Stimulated activated CD4-positive, alpha-beta T cell treated with anti-CD3 and anti-CD28 coated beads, Interleukin-15, amount 100 ng/mL, for 48 hours (primary cell): ENCODE results near the gene ADPRH.

Source experiments
- DNase-seq, 2 donors: peaks; one replicate each; pipeline ENCODE4 v3.0.0-alpha.2; 2020; ENCODE audit warnings: low read depth in 2 of 2

Gene ADPRH

DNA sequence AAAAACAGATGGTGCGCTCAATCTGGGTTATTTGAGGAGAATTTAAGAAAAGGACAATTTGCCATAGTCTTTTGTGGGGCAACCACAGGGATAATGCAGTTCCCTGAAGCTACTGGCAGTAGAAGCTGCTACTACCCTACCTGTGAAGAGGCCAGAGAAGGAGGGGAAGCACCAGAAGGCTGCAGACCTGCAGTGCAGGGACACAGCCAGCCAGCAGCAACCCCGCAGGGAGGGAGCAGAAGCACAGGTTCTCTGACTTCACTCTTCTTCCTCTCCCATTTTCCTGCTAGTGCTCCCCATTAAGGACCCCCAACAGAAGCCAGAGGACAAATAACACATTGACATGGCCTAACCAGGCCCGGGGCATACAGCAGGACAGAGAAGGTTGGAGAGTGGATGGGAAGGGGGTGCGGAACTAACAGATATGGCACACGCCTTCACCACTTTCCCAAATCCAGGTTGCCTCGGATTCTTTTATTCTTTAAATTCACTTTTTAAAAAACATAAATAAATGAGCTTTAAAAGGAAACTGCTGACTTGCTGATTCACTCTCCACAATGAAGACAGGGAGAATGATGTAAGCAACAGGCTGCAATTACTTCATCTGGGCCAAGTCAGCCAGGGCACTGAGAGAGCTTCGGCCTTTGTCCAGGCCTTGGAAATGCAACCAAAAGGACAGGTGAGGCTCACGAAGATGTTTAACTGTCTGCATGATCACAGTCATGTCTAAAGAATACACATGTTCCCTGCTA is 51.0 kb downstream of the ADPRH start:
- DNase-seq = no peak

DNA sequence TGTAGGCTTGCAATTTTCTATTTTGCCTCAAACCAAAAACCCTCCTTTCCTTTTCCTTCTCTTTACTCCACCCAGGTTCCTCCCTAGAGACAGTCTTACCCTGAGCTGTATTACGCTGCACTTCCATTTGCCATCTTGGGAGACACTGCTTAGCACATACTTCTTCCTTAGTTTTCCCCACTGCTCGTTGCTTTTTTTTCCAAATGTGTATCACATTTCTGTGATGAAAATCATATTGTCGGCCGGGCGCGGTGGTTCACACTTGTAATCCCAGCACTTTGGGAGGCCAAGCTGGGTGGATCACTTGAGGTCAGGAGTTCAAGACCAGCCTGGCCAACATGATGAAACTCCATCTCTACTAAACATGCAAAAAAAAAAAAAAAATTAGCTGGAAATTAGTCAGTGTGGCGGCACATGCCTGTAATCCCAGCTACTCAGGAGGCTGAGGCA is 51.6 kb downstream of the ADPRH start:
- no peak for DNase-seq

DNA sequence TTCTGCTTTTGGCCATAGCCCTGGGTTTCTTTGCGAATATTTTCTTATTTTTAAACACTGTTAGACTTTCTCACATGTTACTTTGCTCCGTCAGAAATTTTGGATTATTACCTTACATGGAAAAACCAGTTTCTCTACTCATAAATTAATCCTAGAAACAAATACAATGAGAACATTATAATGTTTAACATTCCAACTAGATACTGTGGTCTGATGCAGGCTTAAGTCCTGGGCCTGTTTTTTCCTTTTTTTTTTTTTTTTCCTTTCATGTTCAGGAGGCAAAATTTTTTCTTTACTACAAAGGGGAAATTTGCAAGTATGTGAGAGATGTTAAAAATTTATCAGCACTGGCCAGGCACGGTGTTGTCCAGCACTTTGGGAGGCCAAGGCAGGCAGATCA is 52.2 kb downstream of the ADPRH start:
- no peak for DNase-seq

DNA sequence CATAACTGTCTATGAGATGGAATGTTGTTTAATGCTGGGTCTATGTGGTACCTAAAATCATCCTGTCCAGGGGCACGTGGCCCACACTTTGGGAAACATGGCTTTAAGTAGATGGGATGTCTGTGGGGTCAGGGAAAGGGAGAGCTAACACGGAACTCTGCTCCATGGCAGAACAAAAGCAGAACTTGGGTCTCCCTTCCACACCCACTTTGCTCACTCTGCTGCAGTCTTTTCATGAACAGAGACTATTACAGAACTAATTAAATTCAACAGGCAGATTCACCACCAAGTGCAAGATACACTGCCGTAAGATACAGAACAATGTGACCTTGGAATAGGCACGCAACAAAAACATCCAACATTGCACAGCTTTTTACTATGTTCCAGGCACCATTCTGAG is 52.9 kb downstream of the ADPRH start:
- no peak for DNase-seq

DNA sequence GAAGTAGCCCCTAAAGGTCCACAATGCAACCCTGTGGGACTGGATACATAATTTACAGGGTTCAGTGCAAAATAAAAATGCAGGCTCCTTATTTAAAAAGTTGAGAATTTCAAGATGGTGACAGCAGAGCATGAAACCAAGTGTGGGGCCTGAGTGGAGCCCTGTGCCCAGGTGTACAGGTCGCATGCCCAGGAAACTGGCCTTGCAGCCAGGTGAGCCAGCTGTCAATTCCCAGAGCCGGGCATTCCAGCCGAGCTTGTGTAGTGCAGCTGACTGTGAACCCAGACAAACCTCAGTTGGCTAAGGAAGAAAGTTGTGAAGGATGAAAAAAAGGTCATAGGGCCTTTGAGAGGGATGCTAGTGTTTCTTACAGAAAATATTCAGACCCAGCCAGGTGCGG is 53.5 kb downstream of the ADPRH start:
- no peak for DNase-seq

DNA sequence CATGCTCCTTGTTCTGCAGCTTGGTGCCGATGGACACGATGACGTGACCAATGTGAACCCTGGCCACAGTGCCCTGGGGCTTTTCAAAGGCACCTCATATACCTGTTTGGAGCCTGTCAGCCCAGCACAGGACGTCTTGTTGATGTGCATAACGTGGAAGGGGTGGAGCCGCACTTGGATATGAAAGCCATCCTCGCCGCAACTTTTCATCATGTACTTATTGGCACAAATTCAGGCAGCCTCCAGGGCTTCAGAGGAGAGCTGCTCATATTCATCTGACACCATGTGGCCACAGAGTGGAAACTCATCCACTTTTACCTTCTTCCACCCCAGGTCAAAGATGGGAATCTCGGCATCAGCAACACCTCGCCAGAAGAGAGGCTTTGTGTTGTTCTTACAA is 56.4 kb downstream of the ADPRH start:
- DNase-seq = no peak

DNA sequence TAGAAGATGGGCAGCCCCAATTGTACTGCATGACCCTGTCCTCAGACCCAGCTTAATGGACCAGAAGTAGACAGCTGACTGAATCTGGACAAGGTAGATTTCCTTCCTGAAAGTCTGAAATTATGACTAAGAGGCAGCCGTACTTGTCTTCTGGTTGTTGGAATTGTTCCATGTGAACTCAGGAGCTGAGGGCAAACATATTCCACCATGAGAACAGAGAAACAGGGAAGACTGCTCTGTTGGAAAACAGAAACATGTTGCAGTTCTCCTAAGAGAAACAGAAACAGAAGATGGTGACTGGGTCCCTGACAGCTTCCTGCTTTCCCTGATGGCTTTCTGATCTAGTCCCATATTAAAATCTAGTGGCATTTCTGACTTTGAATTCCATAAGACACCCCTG is 57.0 kb downstream of the ADPRH start:
- DNase-seq = no peak

DNA sequence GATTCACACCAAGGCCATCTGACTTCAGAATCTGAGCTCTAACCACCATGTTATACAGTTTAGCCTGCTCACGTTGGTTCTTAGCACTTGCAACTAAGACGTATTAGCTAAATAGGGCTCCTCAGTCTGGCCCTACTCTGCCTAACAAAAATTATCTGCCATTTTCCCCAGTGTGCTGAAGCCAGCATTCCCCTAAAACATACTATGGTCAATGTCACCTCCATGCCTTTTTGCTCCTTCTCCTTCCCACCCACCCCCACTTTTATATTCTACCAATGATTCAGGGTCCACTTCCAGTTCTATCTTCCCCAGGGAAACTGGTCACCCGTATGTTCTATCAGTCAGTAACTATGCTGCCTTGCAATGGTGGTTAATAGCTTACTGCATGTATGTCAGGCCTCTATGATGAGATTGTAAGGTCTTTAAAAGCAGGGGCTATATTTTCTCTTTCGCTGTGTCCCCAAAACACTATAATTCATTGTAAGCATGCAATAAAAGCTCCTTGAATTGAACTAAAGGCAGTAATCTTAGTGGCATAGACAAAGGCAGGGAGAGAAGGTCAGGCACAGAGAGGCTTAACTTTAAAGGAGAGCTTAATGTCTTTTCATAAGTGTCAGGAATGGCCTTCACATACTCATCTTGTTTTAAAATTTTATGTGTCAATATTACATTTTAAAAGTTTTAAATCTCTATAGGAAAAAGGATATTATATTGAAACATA is 57.8 kb downstream of the ADPRH start:
- DNase-seq = no peak

DNA sequence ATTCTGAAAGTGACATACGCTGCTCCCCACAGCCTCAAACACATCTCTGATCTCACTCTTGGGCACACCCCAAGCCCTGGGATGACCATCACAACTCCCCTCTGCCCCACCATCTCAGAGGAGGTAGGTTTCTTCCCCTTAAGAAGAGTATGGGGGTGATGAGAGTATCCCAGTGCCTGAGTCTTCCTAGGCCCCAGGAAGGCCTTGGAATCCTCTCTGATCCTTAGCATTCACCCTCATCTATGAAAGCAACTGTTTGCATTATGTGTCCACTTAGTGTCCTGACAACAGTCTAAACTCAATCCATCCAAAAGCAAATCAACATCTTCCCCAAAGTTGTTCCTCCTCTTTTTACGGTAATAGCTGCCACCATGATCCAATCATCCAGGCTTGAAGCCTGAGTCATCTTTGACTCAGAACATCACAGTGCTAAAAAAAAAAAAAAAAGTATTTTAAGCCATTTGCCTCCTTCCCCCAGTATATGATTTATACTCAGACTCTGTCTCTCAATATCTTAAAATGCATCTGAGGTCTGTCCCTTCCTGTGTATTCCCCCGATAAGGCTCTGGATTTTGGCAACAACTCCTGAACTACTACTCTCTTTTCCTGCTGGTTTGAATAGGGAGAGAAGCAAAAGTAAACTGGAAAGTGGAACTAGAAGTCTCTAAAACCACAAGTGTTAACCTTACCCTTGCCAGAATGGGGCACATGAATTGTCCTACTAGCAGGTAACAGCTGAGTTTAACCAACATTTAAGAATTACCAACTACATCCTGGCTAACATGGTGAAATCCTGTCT is 58.6 kb downstream of the ADPRH start:
- DNase-seq = no peak
